ENCODE measurements around the gene MAST4.

MAST4 gene

GRCh38 chr5:66903218-66903617 lies 307.0 kb downstream of the MAST4 start:
- CTCF ChIA-PET = interaction anchor here (1.3 kb wide), 1 partner anchor 84 kb away, joined by 5 read pairs; no protein-coding TSS in a partner anchor
- POLR2A ChIA-PET = no interaction called here
- no peak for DNase-seq (ENCODE audit: extremely low spot score)
- TF ChIP-seq CTCF (IDR thresholded peaks at IDR 0.05; ENCODE audit: control extremely low read depth, extremely low read depth, low read depth, missing control alignments) = no peak

- POLR2A ChIA-PET = no interaction called here
- CTCF ChIA-PET = no interaction called here
- no peak for DNase-seq (ENCODE audit: extremely low spot score)
- no peak for TF ChIP-seq CTCF (IDR thresholded peaks at IDR 0.05; ENCODE audit: control extremely low read depth, extremely low read depth, low read depth, missing control alignments)
These were observed 307.5 kb downstream of the MAST4 start for GRCh38 chr5:66903709-66904108.

GRCh38 chr5:66904189-66904588 lies 308.0 kb downstream of the MAST4 start:
- ChIA-PET CTCF (no interaction called here), POLR2A (no interaction called here)
- TF ChIP-seq CTCF (IDR thresholded peaks at IDR 0.05; ENCODE audit: control extremely low read depth, extremely low read depth, low read depth, missing control alignments) = no peak
- DNase-seq (ENCODE audit: extremely low spot score) = no peak

GRCh38 chr5:66906021-66906420 lies 309.8 kb downstream of the MAST4 start:
- ChIA-PET POLR2A (no interaction called here), CTCF (no interaction called here)
- DNase-seq (ENCODE audit: extremely low spot score) = no peak
- TF ChIP-seq CTCF (IDR thresholded peaks at IDR 0.05; ENCODE audit: control extremely low read depth, extremely low read depth, low read depth, missing control alignments) = no peak

- DNase-seq (ENCODE audit: extremely low spot score) = no peak
- no peak for TF ChIP-seq CTCF (IDR thresholded peaks at IDR 0.05; ENCODE audit: control extremely low read depth, extremely low read depth, low read depth, missing control alignments)
- ChIA-PET POLR2A (no interaction called here), CTCF (interaction anchor here (1.8 to 2.3 kb wide), 2 partner anchors 11 to 15 kb away, joined by 3 to 5 read pairs; no protein-coding TSS in a partner anchor)
These were observed 312.0 kb downstream of the MAST4 start for GRCh38 chr5:66908230-66908629.

- ChIA-PET CTCF (interaction anchor here (1.8 to 2.3 kb wide), 2 partner anchors 12 to 13 kb away, joined by 3 to 5 read pairs; no protein-coding TSS in a partner anchor), POLR2A (no interaction called here)
- no peak for TF ChIP-seq CTCF (IDR thresholded peaks at IDR 0.05; ENCODE audit: control extremely low read depth, extremely low read depth, low read depth, missing control alignments)
- DNase-seq (ENCODE audit: extremely low spot score) = no peak
These were observed 313.2 kb downstream of the MAST4 start for GRCh38 chr5:66909364-66909763.

GRCh38 chr5:66912787-66913186 lies 316.6 kb downstream of the MAST4 start:
- no peak for TF ChIP-seq CTCF (IDR thresholded peaks at IDR 0.05; ENCODE audit: control extremely low read depth, extremely low read depth, low read depth, missing control alignments)
- ChIA-PET CTCF (no interaction called here), POLR2A (no interaction called here)
- no peak for DNase-seq (ENCODE audit: extremely low spot score)
